IMR-90 (cell line): ENCODE measurements around the gene UNKL. TPM values are rescaled to one million over a fixed set of nuclear protein-coding genes. Genes with fewer than 3 reads are reported as not detected.

Experiments used
- ATAC-seq: fragments of 200-7000 bp; cut with Tn5 transposase; 2 replicates; pipeline ENCODE4 v1.9.1; 2020; ENCODE audit warnings: low read depth, mild to moderate bottlenecking, moderate library complexity
- BruUV-seq: library from RNA; stranded (reverse); fragments of 400-500 nt; replicated peaks from 2 replicates; lab custom pipeline; 2021; lab: Mats Ljungman, UMichigan
- CTCF ChIA-PET: fragments of 300-600 bp; formaldehyde crosslinking; extraction: SDS; loops from one replicate; lab custom pipeline; 2021; ENCODE audit warnings: antibody characterized with exemption; lab: Yijun Ruan, JAX
- POLR2A ChIA-PET: fragments of 300-600 bp; sonication (Branson Sonifier 250); formaldehyde crosslinking; loops from one replicate; lab custom pipeline; 2022; ENCODE audit warnings: antibody characterized with exemption; ENCODE audit not compliant: unreplicated experiment; lab: Charles Lee
- DNase-seq: peaks from one replicate; pipeline ENCODE4 v3.0.0; 2013
- H2AFZ ChIP-seq: replicated peaks from 2 replicates; pipeline ENCODE3; 2013; ENCODE audit warnings: low read length, mild to moderate bottlenecking; ENCODE audit not compliant: poor library complexity
- H2AK5ac ChIP-seq: 2 replicates; pipeline ENCODE4 v1.6.1; 2013; ENCODE audit warnings: low read depth, low read length, inconsistent platforms
- H2AK9ac ChIP-seq: replicated peaks from 2 replicates; pipeline ENCODE3; 2013; ENCODE audit warnings: mild to moderate bottlenecking, low read depth, low read length, moderate library complexity; ENCODE audit not compliant: poor library complexity
- H2BK120ac ChIP-seq: 2 replicates; pipeline ENCODE4 v1.6.1; 2013; ENCODE audit warnings: low read depth, low read length, inconsistent platforms
- H2BK15ac ChIP-seq: 3 replicates; pipeline ENCODE4 v1.6.1; 2013; ENCODE audit warnings: low read depth, low read length, inconsistent platforms
- H2BK20ac ChIP-seq: 2 replicates; pipeline ENCODE4 v1.6.1; 2013; ENCODE audit warnings: low read depth, mild to moderate bottlenecking, inconsistent platforms, low read length, moderate library complexity
- H2BK5ac ChIP-seq: 2 replicates; pipeline ENCODE4 v1.6.1; 2013; ENCODE audit warnings: mild to moderate bottlenecking, low read depth, low read length, inconsistent platforms; ENCODE audit not compliant: poor library complexity, severe bottlenecking
- H3K14ac ChIP-seq: replicated peaks from 2 replicates; pipeline ENCODE4 v1.6.1; 2013; ENCODE audit warnings: low read depth, low read length, inconsistent platforms
- H3K18ac ChIP-seq: 2 replicates; pipeline ENCODE4 v1.6.1; 2013; ENCODE audit warnings: low read depth, low read length, control low read depth
- H3K23ac ChIP-seq: 2 replicates; pipeline ENCODE4 v1.6.1; 2013; ENCODE audit warnings: low read depth, low read length, inconsistent platforms
- H3K27ac ChIP-seq: 2 replicates; pipeline ENCODE4 v1.5.1; 2013; ENCODE audit warnings: mild to moderate bottlenecking, control low read depth, low read length; ENCODE audit not compliant: insufficient read depth
- H3K27me3 ChIP-seq: 2 replicates; pipeline ENCODE4 v1.6.1; 2013; ENCODE audit warnings: low read length; ENCODE audit not compliant: control insufficient read depth, insufficient read depth
- H3K36me3 ChIP-seq: 2 replicates; pipeline ENCODE4 v1.6.1; 2013; ENCODE audit warnings: low read length, mixed read lengths; ENCODE audit not compliant: control insufficient read depth, insufficient read depth
- H3K4ac ChIP-seq: 2 replicates; pipeline ENCODE4 v1.6.1; 2013; ENCODE audit warnings: low read depth, low read length, inconsistent platforms
- H3K4me1 ChIP-seq: 2 replicates; pipeline ENCODE4 v1.6.1; 2013; ENCODE audit warnings: low read length, mixed read lengths; ENCODE audit not compliant: control insufficient read depth, insufficient read depth
- H3K4me2 ChIP-seq: 2 replicates; pipeline ENCODE4 v1.6.1; 2013; ENCODE audit warnings: low read depth, mild to moderate bottlenecking, control low read depth, low read length, moderate library complexity
- H3K4me3 ChIP-seq: 2 replicates; pipeline ENCODE4 v1.5.1; 2013; ENCODE audit warnings: low read depth, mild to moderate bottlenecking, control low read depth, low read length, moderate library complexity; ENCODE audit not compliant: insufficient read depth
- H3K56ac ChIP-seq: 2 replicates; pipeline ENCODE4 v1.6.1; 2013; ENCODE audit warnings: low read length, inconsistent platforms; ENCODE audit not compliant: insufficient read depth; ENCODE audit errors: extremely low read depth
- H3K79me1 ChIP-seq, 2 experiments: 2 replicates each; pipeline ENCODE4 v1.6.1; 2013; ENCODE audit warnings: low read length in 2 of 2, inconsistent platforms in 1 of 2, low read depth in 1 of 2
- H3K9ac ChIP-seq: 2 replicates; pipeline ENCODE4 v1.6.1; 2013; ENCODE audit warnings: low read depth, low read length, control low read depth
- H3K9me1 ChIP-seq: 2 replicates; pipeline ENCODE4 v1.6.1; 2013; ENCODE audit warnings: low read length, inconsistent platforms; ENCODE audit not compliant: insufficient read depth
- H3K9me3 ChIP-seq: 2 replicates; pipeline ENCODE4 v1.6.1; 2013; ENCODE audit warnings: low read length; ENCODE audit not compliant: control insufficient read depth, insufficient read depth
- H4K20me1 ChIP-seq: 2 replicates; pipeline ENCODE4 v1.6.1; 2013; ENCODE audit warnings: low read length, inconsistent platforms; ENCODE audit not compliant: insufficient read depth
- H4K5ac ChIP-seq: 2 replicates; pipeline ENCODE4 v1.6.1; 2013; ENCODE audit warnings: mild to moderate bottlenecking, low read depth, low read length, control low read depth
- H4K8ac ChIP-seq, 2 experiments: 2 replicates each; pipeline ENCODE4 v1.6.1; 2013; ENCODE audit warnings: low read depth in 2 of 2, low read length in 2 of 2, control low read depth in 1 of 2, inconsistent platforms in 1 of 2
- H4K91ac ChIP-seq: 2 replicates; pipeline ENCODE4 v1.6.1; 2013; ENCODE audit warnings: low read depth, low read length, inconsistent platforms; ENCODE audit not compliant: insufficient read depth
- CEBPB ChIP-seq: IDR thresholded peaks from 2 replicates; pipeline ENCODE4 v1.6.1; 2012; ENCODE audit warnings: low read depth, low read length, improper control_type of control experiment
- CHD1 ChIP-seq: IDR thresholded peaks from 2 replicates; pipeline ENCODE4 v1.6.1; 2012; ENCODE audit warnings: low read depth, low read length, improper control_type of control experiment
- CTCF ChIP-seq: conservative IDR thresholded peaks from 2 replicates; pipeline ENCODE4 v1.5.1; 2012; ENCODE audit warnings: mild to moderate bottlenecking, low read depth, low read length, improper control_type of control experiment
- ELK1 ChIP-seq: fragments of 150-350 bp; IDR thresholded peaks from 2 replicates; pipeline ENCODE4 v1.6.1; 2016; ENCODE audit warnings: low read depth, mild to moderate bottlenecking, low read length, moderate library complexity, borderline replicate concordance
- FOS ChIP-seq: fragments of 150-350 bp; IDR thresholded peaks from 2 replicates; pipeline ENCODE4 v1.6.1; 2016; ENCODE audit warnings: low read depth, low read length
- MAZ ChIP-seq: IDR thresholded peaks from 2 replicates; pipeline ENCODE4 v1.6.1; 2012; ENCODE audit warnings: low read depth, mild to moderate bottlenecking, low read length, improper control_type of control experiment, moderate library complexity, borderline replicate concordance
- POLR2A ChIP-seq: IDR thresholded peaks from 2 replicates; pipeline ENCODE4 v1.6.1; 2012; ENCODE audit warnings: mild to moderate bottlenecking, low read depth, low read length
- RCOR1 ChIP-seq: IDR thresholded peaks from 2 replicates; pipeline ENCODE4 v1.6.1; 2012; ENCODE audit warnings: mild to moderate bottlenecking, low read length, improper control_type of control experiment; ENCODE audit not compliant: insufficient replicate concordance
- RFX5 ChIP-seq: IDR thresholded peaks from 2 replicates; pipeline ENCODE4 v1.8.0; 2012; ENCODE audit warnings: low read depth, mild to moderate bottlenecking, low read length, moderate library complexity
- SMC3 ChIP-seq: fragments of 150-350 bp; IDR thresholded peaks from 2 replicates; pipeline ENCODE4 v1.6.1; 2016; ENCODE audit warnings: low read depth, mild to moderate bottlenecking, antibody characterized with exemption, low read length, moderate library complexity
- USF2 ChIP-seq: fragments of 150-350 bp; IDR thresholded peaks from 2 replicates; pipeline ENCODE4 v1.6.1; 2017; ENCODE audit warnings: mild to moderate bottlenecking, antibody characterized with exemption, low read length, low read depth
- WGBS, 2 experiments: methylation state at CpG; one replicate each; pipeline versions ENCODE4 v1.1.5 to v1.1.7; 2013; ENCODE audit warnings: missing lambda C conversion rate in 2 of 2; ENCODE audit not compliant: insufficient read length in 1 of 2; ENCODE audit errors: extremely low coverage in 2 of 2; 5-methylcytosine and 5-hydroxymethylcytosine counted together
- dilution Hi-C: fragments of 300-500 bp; cut with HindIII; formaldehyde crosslinking; loops from one replicate; pipeline ENCODE4 v1.14.3; 2018; ENCODE audit warnings: low sequenced_read_pairs; ENCODE audit not compliant: unreplicated experiment
- in situ Hi-C: fragments of 300-500 bp; cut with MboI; formaldehyde crosslinking; loops from 3 replicates; pipeline ENCODE4 v1.14.3; 2019; ENCODE audit warnings: low sequenced_read_pairs, inconsistent platforms, mixed read lengths
- intact Hi-C: fragments of 100-400 bp; cut with micrococcal nuclease; formaldehyde crosslinking; loops from 2 replicates; pipeline ENCODE4 v1.10.0; 2022
- polyA plus RNA-seq, 3 experiments: library from polyadenylated mRNA; depleted of rRNA; stranded (reverse); fragments of >200 nt; gene quantifications; 2 replicates each; pipeline ENCODE4 v1.2.3, GENCODE V29; 2012; ENCODE audit warnings: low replicate concordance in 1 of 3
- total RNA-seq: library from RNA; depleted of rRNA; stranded (reverse); fragments of >200 nt; gene quantifications from 2 replicates; pipeline ENCODE4 v1.2.3, GENCODE V29; 2012

The UNKL gene
- total and polyA plus RNA-seq, 2 of the 4 experiments (the other 2 are of a cell fraction), result 4.1 to 13.3 TPM

- no peak overlapping the region for H3K27ac ChIP-seq
- no peak overlapping the region for H3K18ac ChIP-seq
- ATAC-seq (no peak), DNase-seq (no peak)
- peak overlapping the region; percentile 49; the same call in 1 of the 2 replicates for H3K4ac ChIP-seq
- TF ChIP-seq SMC3, result no peak
- TF ChIP-seq POLR2A, result no peak
- no peak for TF ChIP-seq CTCF
- TF ChIP-seq CEBPB, result no peak
- TF ChIP-seq USF2, result no peak
- TF ChIP-seq ELK1, result no peak
- TF ChIP-seq MAZ, result no peak
- TF ChIP-seq CHD1, result no peak
- no peak for TF ChIP-seq FOS
- no peak for TF ChIP-seq RCOR1
- TF ChIP-seq RFX5, result no peak
- in situ Hi-C loops, result no loop called here
- peaks cover 3% of the 10 kb centered on the region; the same call in 1 of the 2 replicates for H3K36me3 ChIP-seq
- 87% methylated on average over 3 of the region's 22 CpGs; no CpG with 5 or more reads in 1 of the 2 experiments for WGBS, 2 experiments
- H4K5ac ChIP-seq, result no peak overlapping the region
- peak overlapping the region; percentile 20; the same call in 1 of the 2 replicates for H2BK20ac ChIP-seq
- H3K9me1 ChIP-seq, result no peaks in the 10 kb centered on the region
- no peak overlapping the region for H3K9ac ChIP-seq
- H2BK15ac ChIP-seq, result peak overlapping the region; percentile 74; the same call in 1 of the 3 replicates
- H3K4me2 ChIP-seq, result no peak overlapping the region
- H3K79me1 ChIP-seq, result no peaks in the 10 kb centered on the region
- no TSS peak for BruUV-seq
- H4K8ac ChIP-seq, result peak overlapping the region in 1 of 2 experiments; percentile 59; a peak in 1 of 4 replicates
- H3K27me3 ChIP-seq, result peaks cover 46% of the 10 kb centered on the region
- intact Hi-C loops, result no loop called here
- H2BK5ac ChIP-seq, result no peak overlapping the region
- POLR2A ChIA-PET, result no interaction called here
- no peak overlapping the region for H3K56ac ChIP-seq
- H2AK5ac ChIP-seq, result peak overlapping the region; percentile 63; the same call in 1 of the 2 replicates
- no peak overlapping the region for H3K4me3 ChIP-seq
- H2AFZ ChIP-seq, result peak overlapping the region; percentile 82
- H3K23ac ChIP-seq, result peak overlapping the region; percentile 12; the same call in 1 of the 2 replicates
- H4K20me1 ChIP-seq, result peaks cover 5% of the 10 kb centered on the region
- peak overlapping the region; percentile 11 for H4K91ac ChIP-seq
- H3K14ac ChIP-seq, result 0 out of 2 replicates have a peak overlapping the region, but pooled peaks have one; percentile 52
- H2BK120ac ChIP-seq, result peak overlapping the region; percentile 46; the same call in 1 of the 2 replicates
- H3K9me3 ChIP-seq, result peaks cover 3% of the 10 kb centered on the region; the same call in 1 of the 2 replicates
- CTCF ChIA-PET, result no interaction called here
- dilution Hi-C loops, result no loop called here
- H3K4me1 ChIP-seq, result peaks cover 7% of the 10 kb centered on the region
- H2AK9ac ChIP-seq, result no peak overlapping the region
Observed at GRCh38 chr16:1330931-1331711, 83.4 kb downstream of the UNKL start.
